ENCODE measurements around the gene BCLAF1.

- no peak for TF ChIP-seq EZH2 (IDR thresholded peaks at IDR 0.05; ENCODE audit: borderline replicate concordance, insufficient read depth, low read depth, low read length, poor library complexity, severe bottlenecking)
- TF ChIP-seq CTCF (IDR thresholded peaks at IDR 0.05) = no peak
Measured at GRCh38 chr6:136236466-136237293, 53.0 kb downstream of the BCLAF1 start.
